HFFc6 (cell line): Measurements from ENCODE around the gene PDXDC1. TPM values are rescaled to one million over a fixed set of nuclear protein-coding genes. Genes with fewer than 3 reads are reported as not detected.
A peak's percentile ranks its signal among the peaks of the same experiment; 100 is the strongest.
"Not testable (repeated sequence)": the region's sequence is repeated elsewhere in the genome, so short reads cannot be mapped to it uniquely, and the experiment has no call there.

Experiments used
- DNase-seq: peaks from one replicate; pipeline ENCODE4 v3.0.0-alpha.2; 2018
- H3K27ac Mint-ChIP-seq: 2 replicates; pipeline ENCODE4 v1.8.0; 2020; ENCODE audit warnings: mild to moderate bottlenecking, mixed read lengths
- H3K27me3 Mint-ChIP-seq: 2 replicates; pipeline ENCODE4 v1.8.0; 2021; ENCODE audit warnings: mild to moderate bottlenecking, moderate library complexity, mixed read lengths; ENCODE audit not compliant: insufficient read depth
- H3K36me3 Mint-ChIP-seq: 2 replicates; pipeline ENCODE4 v1.8.0; 2021; ENCODE audit warnings: low read depth, mixed read lengths
- H3K4me1 Mint-ChIP-seq: 2 replicates; pipeline ENCODE4 v1.8.0; 2020; ENCODE audit warnings: low read depth, mixed read lengths
- H3K4me3 Mint-ChIP-seq: 2 replicates; pipeline ENCODE4 v1.8.0; 2020; ENCODE audit warnings: mild to moderate bottlenecking, moderate library complexity, mixed read lengths
- H3K9me3 Mint-ChIP-seq: 2 replicates; pipeline ENCODE4 v1.8.0; 2020; ENCODE audit warnings: mild to moderate bottlenecking, mixed read lengths
- total RNA-seq, 6 experiments: library from RNA; stranded (reverse); fragmentation: NEBNext Ultra II Directional; extraction: Animal tissue kit (Norgen Biotek cat#: 25700); gene quantifications; 2 replicates in 1 of 6; 3 replicates in 5 of 6; pipeline ENCODE4 v1.2.3, GENCODE V29; 2021

The PDXDC1 gene
- total RNA-seq, 6 experiments from 2014 or later = 78.8 to 88.3 (median 82.0) TPM

DNA sequence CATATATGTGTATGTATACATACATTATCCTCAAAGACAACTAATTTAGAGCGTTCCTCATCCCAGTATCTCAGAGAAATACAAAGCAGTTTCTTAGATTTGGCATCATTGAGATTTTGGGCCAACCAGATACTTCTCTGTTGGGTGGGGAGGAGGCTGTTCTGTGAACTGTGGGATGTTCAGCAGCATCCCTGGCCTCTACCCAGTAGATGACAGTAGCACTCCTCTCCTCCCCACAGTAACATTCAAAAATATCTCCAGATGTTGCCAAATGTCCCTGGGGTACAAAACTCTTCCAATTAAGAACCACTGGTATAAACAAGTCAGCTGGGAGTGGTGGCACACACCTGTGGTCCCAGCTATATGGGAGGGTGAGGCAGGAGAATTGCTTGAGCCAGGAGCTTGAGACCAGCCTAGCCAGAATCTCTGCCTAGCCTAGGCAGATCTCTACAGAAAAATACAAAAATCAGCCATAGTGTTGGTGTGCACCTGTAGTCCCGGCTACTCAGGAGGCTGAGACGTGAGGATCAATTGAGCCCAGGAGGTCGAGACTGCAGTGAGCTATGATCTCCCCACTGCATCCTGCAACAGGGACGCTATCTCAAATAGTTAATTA, 125.7 kb downstream of the PDXDC1 start:
- not testable (repeated sequence) for H3K27ac Mint-ChIP-seq, H3K9me3 Mint-ChIP-seq, DNase-seq, H3K4me3 Mint-ChIP-seq, H3K4me1 Mint-ChIP-seq, H3K27me3 Mint-ChIP-seq, H3K36me3 Mint-ChIP-seq

DNA sequence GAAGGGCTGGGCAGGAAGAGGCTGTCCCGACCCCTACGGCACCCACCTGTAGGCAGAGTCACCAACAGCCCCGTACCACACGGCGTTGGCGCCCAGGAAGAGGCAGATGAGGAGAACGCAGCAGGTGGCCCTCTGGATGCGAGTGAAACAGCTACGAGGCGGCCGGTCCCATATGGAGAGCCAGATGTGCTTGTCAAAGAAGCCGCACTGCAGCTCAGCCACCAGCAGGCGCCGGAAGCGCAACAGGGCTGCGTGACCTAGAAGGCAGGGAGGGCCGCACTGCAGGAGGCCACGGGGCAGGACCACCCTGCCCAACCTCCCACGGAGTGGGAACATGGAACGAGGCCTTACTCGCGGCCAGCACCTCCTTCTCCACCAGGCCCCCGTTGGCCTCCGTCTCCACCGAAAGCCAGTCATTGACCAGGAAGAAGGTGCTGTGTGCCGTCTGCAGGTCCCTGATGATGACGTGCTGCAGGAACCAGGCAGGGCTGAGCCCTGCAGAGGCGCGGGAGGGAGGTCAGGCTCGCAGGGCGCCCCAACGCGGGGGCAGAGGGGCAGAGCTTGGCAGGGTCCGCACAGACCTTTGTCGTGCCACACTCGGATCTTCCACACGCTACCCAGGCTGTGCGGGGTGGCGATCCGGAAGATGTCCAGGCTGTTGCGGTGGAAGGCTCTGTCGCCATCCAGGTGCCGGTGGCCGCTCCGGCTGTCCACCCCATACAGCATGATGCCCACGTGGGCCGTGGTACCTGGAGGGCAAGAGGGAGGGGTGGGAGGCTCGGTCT, 153.0 kb downstream of the PDXDC1 start:
- not testable (repeated sequence) for H3K4me1 Mint-ChIP-seq, H3K27me3 Mint-ChIP-seq, H3K9me3 Mint-ChIP-seq, H3K27ac Mint-ChIP-seq, H3K36me3 Mint-ChIP-seq, H3K4me3 Mint-ChIP-seq, DNase-seq

DNA sequence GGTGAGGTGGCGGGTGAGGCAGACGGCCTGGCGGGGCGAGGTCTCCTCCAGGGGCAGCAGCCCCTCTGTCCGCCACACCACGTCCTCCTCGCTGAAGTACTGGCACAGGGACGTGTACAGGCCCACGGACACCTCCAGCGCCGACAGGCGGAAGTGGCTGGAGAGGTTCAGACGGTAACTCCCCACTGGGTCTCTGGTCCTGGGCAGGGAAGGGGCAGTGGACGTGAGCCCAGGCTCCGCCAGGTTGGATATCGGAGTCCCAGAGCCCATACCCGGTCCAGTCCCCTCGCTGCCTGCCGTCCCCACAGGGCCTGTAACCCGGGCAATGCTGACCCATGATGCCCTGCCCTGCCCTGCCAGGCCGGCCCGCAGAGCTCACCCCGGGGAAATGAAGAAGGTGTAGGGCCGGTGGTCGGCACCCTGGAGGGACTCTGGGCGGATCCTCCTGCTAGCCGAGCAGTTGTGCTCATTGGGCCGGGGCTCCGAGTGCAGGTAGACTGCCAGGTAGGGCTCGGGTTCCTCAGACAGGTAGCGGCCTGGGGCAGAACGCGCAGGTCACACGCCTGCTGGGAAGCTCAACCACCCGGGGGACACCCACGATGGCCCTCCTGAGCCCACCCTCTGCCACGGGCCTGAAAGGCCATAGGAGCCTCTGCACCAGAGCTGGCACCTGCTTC, 155.6 kb downstream of the PDXDC1 start:
- not testable (repeated sequence) for H3K4me1 Mint-ChIP-seq, H3K27me3 Mint-ChIP-seq, H3K9me3 Mint-ChIP-seq, H3K36me3 Mint-ChIP-seq, H3K27ac Mint-ChIP-seq, H3K4me3 Mint-ChIP-seq, DNase-seq

DNA sequence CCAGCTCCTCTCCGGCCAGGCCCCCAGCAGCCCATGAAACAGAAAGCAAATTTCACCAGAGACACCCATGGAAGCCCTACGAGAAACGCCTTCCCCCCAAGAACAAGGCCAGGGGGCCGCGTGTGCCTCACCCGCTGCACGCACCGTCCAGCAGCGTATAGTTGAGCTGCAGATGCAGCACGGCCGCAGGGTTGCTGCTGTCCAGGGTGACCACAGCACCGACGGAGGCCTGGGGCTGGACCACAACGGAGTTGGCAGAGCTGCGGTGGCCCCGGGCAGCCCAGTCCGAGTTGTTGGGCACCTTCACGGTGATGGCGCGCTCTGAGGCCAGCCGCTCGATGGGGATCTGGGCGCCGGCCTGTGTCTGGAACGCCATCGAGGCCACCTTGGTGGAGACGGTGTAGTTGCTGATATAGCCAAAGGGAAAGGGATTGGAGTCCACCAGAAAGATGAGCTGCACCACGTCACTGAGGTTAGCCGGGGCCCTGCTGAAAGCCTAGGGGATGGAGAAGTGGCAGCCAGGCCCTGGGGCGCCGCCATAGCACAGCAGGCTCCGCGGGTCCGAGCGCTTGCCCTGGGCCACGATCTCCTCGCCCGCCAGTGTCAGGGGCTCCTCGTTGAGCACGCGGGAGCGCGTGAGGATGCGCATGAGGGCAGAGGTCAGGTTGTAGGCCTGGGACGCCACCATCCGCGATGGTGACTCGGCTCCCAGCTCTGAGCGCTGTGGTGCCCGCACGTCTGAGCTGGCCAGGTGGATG, 156.3 kb downstream of the PDXDC1 start:
- DNase-seq, H3K27ac Mint-ChIP-seq, H3K4me3 Mint-ChIP-seq, H3K9me3 Mint-ChIP-seq, H3K4me1 Mint-ChIP-seq, H3K27me3 Mint-ChIP-seq, H3K36me3 Mint-ChIP-seq: not testable (repeated sequence)

DNA sequence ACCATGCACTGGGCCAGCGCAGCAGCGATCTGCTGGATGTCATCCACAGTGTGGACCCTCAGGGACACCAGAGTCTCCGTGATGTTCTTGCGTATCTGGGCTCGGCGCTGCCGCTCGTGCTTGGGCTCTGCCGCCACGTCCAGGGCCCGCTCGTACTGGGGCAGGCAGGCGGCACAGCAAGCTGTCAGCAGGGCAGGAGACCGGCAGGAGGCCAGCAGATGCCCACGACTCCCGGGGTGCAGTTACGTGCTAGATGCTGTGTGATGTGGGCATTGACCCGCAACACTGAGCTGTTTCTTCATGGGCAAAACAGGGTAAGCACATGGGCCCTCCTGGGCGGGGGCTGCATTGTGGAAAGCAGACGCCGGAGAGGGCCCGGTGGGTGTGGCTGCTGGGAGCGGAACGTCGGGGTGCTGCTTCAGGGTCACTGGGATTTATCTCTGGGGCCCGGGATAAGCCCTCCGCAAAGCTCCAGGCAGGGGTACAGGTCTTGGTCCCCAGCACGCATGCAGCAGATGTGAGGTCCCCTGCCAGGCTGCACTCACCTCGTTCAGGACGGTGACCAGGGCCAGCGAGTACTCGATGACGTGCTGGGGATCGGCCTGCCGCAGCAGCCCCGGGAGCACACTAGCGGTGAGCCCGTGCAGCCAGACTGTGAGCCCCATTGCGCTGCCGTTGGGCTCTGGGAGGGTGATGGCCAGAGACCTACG, 158.0 kb downstream of the PDXDC1 start:
- not testable (repeated sequence) for H3K9me3 Mint-ChIP-seq, H3K4me1 Mint-ChIP-seq, H3K4me3 Mint-ChIP-seq, H3K36me3 Mint-ChIP-seq, H3K27ac Mint-ChIP-seq, H3K27me3 Mint-ChIP-seq, DNase-seq

DNA sequence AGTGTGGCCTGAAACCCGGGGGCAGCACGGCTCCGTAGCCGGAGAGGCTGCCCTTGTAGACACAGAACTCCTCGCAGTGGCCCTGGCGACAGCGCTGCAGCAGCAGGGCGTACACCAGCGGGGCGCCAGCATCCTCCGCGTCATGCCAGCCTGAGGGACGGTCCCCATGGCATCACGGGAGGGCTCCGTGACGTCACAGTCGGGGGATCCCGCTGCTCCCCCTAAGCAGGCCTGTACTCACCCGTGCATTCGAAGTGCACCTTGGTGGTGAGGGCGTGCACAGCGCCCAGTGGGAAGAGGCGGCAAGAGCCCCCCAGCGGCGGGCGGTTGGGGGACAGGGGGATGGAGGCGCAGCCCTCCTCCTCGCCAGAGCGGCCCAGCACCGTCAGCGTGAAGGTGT, 158.7 kb downstream of the PDXDC1 start:
- not testable (repeated sequence) for H3K9me3 Mint-ChIP-seq, DNase-seq, H3K27ac Mint-ChIP-seq, H3K27me3 Mint-ChIP-seq, H3K4me3 Mint-ChIP-seq, H3K36me3 Mint-ChIP-seq, H3K4me1 Mint-ChIP-seq

DNA sequence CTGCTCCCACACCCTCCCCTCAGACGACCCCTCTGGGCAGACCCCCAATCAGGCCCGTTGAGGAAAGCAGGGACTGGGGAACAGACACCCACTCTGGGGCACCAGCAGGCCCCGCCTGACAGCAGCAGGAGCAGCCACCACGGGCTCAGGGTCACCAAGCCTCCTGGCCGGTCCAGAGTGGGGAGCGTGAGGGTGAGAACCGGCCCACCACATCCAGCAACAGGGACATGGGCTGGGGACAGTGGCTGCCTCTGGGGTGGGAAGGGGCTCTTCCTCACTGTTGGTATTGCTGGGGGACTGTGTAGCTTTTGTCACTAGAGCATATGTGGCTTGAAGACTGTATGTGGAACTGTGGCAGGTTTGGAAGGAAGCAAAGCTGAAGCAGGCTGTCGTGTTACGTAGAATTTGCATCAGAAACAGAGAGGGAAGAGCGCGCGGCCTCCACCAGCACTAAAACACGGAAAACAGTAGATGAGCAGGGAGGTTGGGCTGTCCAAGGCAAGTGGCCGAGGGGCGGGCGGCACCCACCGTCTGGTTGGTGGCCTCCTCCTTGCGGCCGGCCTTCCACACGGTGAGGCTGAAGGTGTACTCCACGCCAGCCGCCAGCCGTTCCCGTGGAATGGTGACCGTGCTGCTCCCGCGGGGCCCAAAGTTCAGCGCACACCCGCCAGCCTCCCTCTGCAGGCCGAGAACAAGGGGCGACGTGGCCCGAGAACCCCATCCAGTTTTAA, 160.1 kb downstream of the PDXDC1 start:
- H3K4me3 Mint-ChIP-seq, H3K36me3 Mint-ChIP-seq, DNase-seq, H3K4me1 Mint-ChIP-seq, H3K27me3 Mint-ChIP-seq, H3K9me3 Mint-ChIP-seq: not testable (repeated sequence)
- peak overlapping the region; percentile 75; the same call in 1 of the 2 replicates for H3K27ac Mint-ChIP-seq

DNA sequence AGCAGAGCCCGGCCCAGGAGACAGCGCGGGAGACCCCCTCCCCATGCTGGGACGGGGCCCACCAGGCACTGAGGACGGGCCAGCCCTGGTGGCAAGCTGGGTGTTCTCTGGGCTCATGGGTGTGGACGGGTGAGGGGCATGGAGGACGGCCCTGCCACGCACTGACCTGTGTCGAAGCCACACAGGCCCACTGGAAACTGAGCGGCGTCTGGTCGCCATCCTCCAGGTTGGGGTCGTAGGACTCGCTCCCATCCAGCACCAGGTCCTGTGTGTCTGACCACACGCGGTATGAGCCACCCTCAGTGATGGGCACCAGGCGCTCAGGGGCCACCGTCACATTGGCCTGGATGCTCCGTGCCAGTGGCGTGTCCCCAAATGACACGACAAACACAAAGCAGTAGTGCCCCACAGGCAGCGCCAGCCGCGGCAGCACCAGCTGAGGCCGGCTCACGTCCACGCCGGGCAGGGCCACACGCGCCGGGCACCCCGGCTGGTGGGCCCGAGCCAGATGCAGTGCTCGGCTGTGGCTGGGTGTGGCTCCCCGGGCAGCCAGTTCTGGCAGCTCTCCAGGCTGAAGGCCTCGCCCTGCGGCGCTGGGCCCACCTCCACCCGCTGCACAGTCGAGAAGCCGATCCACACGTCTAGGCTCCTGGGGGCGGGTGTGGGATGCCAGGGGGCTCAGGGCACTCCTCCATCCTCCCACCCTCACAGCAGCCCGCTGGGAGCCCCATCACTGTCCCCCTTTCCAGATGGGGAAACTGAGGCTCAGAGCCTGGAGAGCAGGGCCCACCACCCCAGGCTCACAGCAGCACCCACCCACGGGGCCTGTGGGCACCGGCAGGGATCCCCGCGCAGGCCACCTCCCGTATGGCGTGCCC, 160.9 kb downstream of the PDXDC1 start:
- not testable (repeated sequence) for H3K4me1 Mint-ChIP-seq, H3K36me3 Mint-ChIP-seq, H3K27ac Mint-ChIP-seq, H3K27me3 Mint-ChIP-seq, H3K9me3 Mint-ChIP-seq, H3K4me3 Mint-ChIP-seq, DNase-seq

DNA sequence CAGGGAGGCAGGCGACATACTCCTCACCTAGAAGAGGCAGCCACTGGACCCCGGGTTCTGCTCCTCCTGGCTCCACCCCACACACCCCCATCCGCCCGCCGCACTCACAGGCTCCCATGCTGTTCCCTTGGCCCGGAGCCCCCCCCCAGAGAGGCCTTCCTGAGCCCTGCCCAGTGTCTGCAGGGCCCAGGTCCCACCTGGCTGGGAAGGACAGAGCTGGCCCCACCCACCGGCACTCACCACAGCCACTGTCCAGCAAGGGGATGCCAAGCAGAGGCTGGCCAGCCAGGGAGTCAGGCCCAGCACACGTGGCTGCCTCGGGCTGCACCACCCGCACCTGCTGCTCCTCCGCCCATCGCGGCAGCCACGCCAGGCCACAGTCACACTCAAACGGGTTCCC, 162.7 kb downstream of the PDXDC1 start:
- not testable (repeated sequence) for H3K27ac Mint-ChIP-seq, H3K4me3 Mint-ChIP-seq, DNase-seq, H3K27me3 Mint-ChIP-seq, H3K4me1 Mint-ChIP-seq, H3K36me3 Mint-ChIP-seq, H3K9me3 Mint-ChIP-seq

DNA sequence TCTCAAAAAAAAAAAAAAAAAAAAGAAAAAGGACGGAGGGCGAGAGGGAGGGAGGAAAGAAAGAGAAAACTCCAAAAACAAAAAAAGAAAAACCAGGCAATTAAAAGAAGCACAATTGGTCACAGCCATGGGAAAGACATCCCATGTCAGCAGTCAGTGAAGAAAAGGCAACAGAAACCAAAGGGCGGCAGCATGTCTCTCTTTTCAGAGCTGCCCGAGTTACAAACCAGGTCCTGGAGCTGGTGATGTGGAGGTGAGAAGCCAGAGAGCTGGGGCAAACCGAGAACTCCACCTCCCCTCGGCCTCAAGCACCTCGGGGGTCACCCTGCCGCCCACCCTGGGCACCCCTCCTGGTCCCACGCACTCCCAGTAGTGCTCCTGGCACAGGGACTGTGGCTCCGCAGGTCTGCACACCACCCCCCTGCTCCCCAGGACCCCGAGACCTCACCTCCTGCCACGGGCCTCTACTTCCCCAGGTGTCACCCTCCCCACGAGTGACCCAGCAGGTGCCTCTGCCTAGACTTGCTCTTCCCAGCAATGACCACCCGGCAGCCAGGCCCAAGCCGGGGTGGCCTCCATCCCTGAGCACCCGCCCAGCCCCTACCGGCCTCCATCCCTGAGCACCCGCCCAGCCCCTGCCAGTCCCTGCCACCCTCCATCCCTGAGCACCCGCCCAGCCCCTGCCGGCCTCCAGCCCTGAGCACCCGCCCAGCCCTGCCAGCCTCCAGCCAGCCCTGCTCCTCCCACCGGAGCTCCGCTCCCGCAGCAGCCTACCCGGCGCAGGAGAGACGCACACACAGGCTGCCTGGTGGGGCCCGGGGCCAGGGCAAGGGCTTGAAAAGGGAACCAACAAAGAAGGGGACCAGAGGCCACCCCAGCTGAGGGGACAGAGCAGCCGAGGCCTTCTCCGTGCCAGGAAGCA, 165.9 kb downstream of the PDXDC1 start:
- not testable (repeated sequence) for H3K9me3 Mint-ChIP-seq, DNase-seq, H3K4me3 Mint-ChIP-seq, H3K36me3 Mint-ChIP-seq, H3K27me3 Mint-ChIP-seq
- Mint-ChIP-seq H3K27ac (peak overlapping the region; percentile 21; the same call in 1 of the 2 replicates), H3K4me1 (peaks cover 15% of the 10 kb centered on the region)
